ENCODE measurements around the gene MARCHF6. TPM values are rescaled to one million over a fixed set of nuclear protein-coding genes. Genes with fewer than 3 reads are reported as not detected.

The MARCHF6 gene
- total and polyA plus RNA-seq, 11 donors = 39.3 to 192 (median 159) TPM

DNA sequence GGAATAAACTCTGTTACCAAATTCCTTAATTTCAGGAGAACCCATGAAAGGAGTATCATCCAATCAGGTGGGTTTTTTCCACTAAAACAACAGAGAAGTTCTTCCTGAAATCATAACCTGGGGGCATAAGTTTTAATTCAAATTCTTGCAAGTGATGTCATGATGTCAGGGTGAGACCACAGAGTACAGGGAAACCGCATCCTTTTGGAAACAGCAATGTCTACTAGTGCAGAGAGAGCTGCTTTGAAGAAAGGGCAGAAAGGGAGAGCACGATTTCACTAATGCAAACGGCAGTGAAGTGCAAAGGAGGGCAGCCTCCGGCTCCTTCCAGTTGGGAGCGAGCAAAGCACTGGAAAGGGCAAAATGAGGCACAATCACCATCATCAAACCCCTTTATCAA lies 25.2 kb upstream of the MARCHF6 start:
- intact Hi-C loops (cut with DNase I) = loop anchor here in 1 of 10 donors (2.0 kb wide), 1 partner anchor 22 kb away; the partner anchor contains the start of gene CMBL
- H3K9me3 ChIP-seq = no peaks in the 10 kb centered on the region
- ATAC-seq = no peak
- H3K4me1 ChIP-seq = peaks cover 0 to 58% (median 33%) of the 10 kb centered on the region in 12 donors
- no peak overlapping the region for H3K4me3 ChIP-seq
- DNase-seq = no peak
- TF ChIP-seq, protein P1, sequence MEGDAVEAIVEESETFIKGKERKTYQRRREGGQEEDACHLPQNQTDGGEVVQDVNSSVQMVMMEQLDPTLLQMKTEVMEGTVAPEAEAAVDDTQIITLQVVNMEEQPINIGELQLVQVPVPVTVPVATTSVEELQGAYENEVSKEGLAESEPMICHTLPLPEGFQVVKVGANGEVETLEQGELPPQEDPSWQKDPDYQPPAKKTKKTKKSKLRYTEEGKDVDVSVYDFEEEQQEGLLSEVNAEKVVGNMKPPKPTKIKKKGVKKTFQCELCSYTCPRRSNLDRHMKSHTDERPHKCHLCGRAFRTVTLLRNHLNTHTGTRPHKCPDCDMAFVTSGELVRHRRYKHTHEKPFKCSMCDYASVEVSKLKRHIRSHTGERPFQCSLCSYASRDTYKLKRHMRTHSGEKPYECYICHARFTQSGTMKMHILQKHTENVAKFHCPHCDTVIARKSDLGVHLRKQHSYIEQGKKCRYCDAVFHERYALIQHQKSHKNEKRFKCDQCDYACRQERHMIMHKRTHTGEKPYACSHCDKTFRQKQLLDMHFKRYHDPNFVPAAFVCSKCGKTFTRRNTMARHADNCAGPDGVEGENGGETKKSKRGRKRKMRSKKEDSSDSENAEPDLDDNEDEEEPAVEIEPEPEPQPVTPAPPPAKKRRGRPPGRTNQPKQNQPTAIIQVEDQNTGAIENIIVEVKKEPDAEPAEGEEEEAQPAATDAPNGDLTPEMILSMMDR (IDR thresholded peaks at IDR 0.05) = no peak
- TF ChIP-seq POLR2A (IDR thresholded peaks at IDR 0.05) = no peak
- WGBS, 4 donors = 84 to 88% (median 85%) methylated on average over 5 of the region's 5 CpGs
- peaks cover 0 to 5% (median 0%) of the 10 kb centered on the region in 9 donors for H3K27me3 ChIP-seq
- H3K27ac ChIP-seq = no peak overlapping the region
- no peaks in the 10 kb centered on the region for H3K36me3 ChIP-seq

- WGBS, 4 donors = 55 to 75% (median 68%) methylated on average over 2 of the region's 2 CpGs
- ATAC-seq (no peak), DNase-seq (no peak)
- no peaks in the 10 kb centered on the region for H3K36me3 ChIP-seq
- intact Hi-C loops (cut with DNase I) = loop anchor here in 1 of 10 donors (2.0 kb wide), 1 partner anchor 23 kb away; the partner anchor contains the start of gene CMBL
- H3K4me3 ChIP-seq = no peak overlapping the region
- TF ChIP-seq, protein P1 (IDR thresholded peaks at IDR 0.05) = no peak
- TF ChIP-seq POLR2A (IDR thresholded peaks at IDR 0.05) = no peak
- peaks cover 0 to 17% (median 0%) of the 10 kb centered on the region in 9 donors for H3K27me3 ChIP-seq
- H3K27ac ChIP-seq = peak overlapping the region in 10 of 12 donors; percentile 15 to 86 (median 78)
- H3K4me1 ChIP-seq = peaks cover 0 to 58% (median 37%) of the 10 kb centered on the region in 12 donors
- no peaks in the 10 kb centered on the region for H3K9me3 ChIP-seq
These were observed 24.1 kb upstream of the MARCHF6 start for GRCh38 chr5:10329446-10329819.

- Histone ChIP-seq H3K4me3 (no peak overlapping the region), H3K27me3 (peaks cover 0 to 19% (median 0%) of the 10 kb centered on the region in 9 donors), H3K4me1 (peaks cover 0 to 53% (median 35%) of the 10 kb centered on the region in 12 donors), H3K27ac (peak overlapping the region in 11 of 12 donors; percentile 32 to 88 (median 79)), H3K36me3 (no peaks in the 10 kb centered on the region), H3K9me3 (no peaks in the 10 kb centered on the region)
- ATAC-seq = peak in 3 of 4 donors; percentile 41 to 53 (median 48)
- TF ChIP-seq POLR2A (IDR thresholded peaks at IDR 0.05) = no peak
- TF ChIP-seq, protein P1 (IDR thresholded peaks at IDR 0.05) = no peak
- peak; percentile 36 to 72 (median 66) for DNase-seq
- intact Hi-C loops (cut with DNase I) = loop anchor here in 2 of 10 donors (2.0 to 10.0 kb wide), 2 partner anchors 23 to 45 kb away; partner anchors contain the start of gene CMBL (in 1 of the 2)
- WGBS, 4 donors = 42 to 53% (median 47%) methylated on average over 7 of the region's 7 CpGs
These were observed 23.5 kb upstream of the MARCHF6 start for GRCh38 chr5:10329820-10330481.

GRCh38 chr5:10330511-10331230 lies 22.8 kb upstream of the MARCHF6 start:
- H3K9me3 ChIP-seq = no peaks in the 10 kb centered on the region
- 53 to 66% (median 61%) methylated on average over 10 of the region's 10 CpGs for WGBS, 4 donors
- TF ChIP-seq, protein P1 (IDR thresholded peaks at IDR 0.05) = no peak
- TF ChIP-seq POLR2A (IDR thresholded peaks at IDR 0.05) = no peak
- H3K4me3 ChIP-seq = no peak overlapping the region
- DNase-seq = no peak
- ATAC-seq = peak; percentile 1 to 8 (median 6)
- intact Hi-C loops (cut with DNase I) = loop anchor here in 1 of 10 donors (10.0 kb wide), 1 partner anchor 46 kb away; no protein-coding TSS in a partner anchor
- no peaks in the 10 kb centered on the region for H3K36me3 ChIP-seq
- peak overlapping the region; percentile 27 to 88 (median 78) for H3K27ac ChIP-seq
- H3K4me1 ChIP-seq = peaks cover 0 to 52% (median 35%) of the 10 kb centered on the region in 12 donors
- H3K27me3 ChIP-seq = peaks cover 0 to 19% (median 0%) of the 10 kb centered on the region in 9 donors

All from heart left ventricle (tissue), 16 donors.